Activated CD4-positive, alpha-beta T cell treated with anti-CD3 and anti-CD28 coated beads, Interleukin-2, amount 10 ng/mL, durations not matched to agents 7 days and 5 days (primary cell): Measurements from ENCODE around the gene ST6GAL1. TPM values are rescaled to one million over a fixed set of nuclear protein-coding genes. Genes with fewer than 3 reads are reported as not detected.

ENCODE experiments used
- CTCF ChIA-PET: fragments of 350-600 bp; sonication (Branson Sonifier 250); formaldehyde crosslinking; loops from one replicate; lab custom pipeline; 2021; ENCODE audit warnings: antibody characterized with exemption; lab: Charles Lee
- POLR2A ChIA-PET: fragments of 350-600 bp; sonication (Branson Sonifier 250); formaldehyde crosslinking; loops from one replicate; lab custom pipeline; 2021; ENCODE audit warnings: antibody characterized with exemption; lab: Charles Lee
- DNase-seq: peaks from one replicate; pipeline ENCODE4 v3.0.0-alpha.2; 2020
- H3K27ac Mint-ChIP-seq: one replicate; pipeline ENCODE4 v1.8.0; 2021; ENCODE audit warnings: mild to moderate bottlenecking, moderate library complexity, mixed read lengths
- H3K27me3 Mint-ChIP-seq: one replicate; pipeline ENCODE4 v1.8.0; 2021; ENCODE audit warnings: mixed read lengths
- H3K36me3 Mint-ChIP-seq: one replicate; pipeline ENCODE4 v1.8.0; 2021; ENCODE audit warnings: low read depth, mixed read lengths
- H3K4me1 Mint-ChIP-seq: one replicate; pipeline ENCODE4 v1.8.0; 2021; ENCODE audit warnings: mixed read lengths
- H3K4me3 Mint-ChIP-seq: one replicate; pipeline ENCODE4 v1.8.0; 2021; ENCODE audit warnings: mild to moderate bottlenecking, moderate library complexity, mixed read lengths
- H3K9me3 Mint-ChIP-seq: one replicate; pipeline ENCODE4 v1.8.0; 2021; ENCODE audit warnings: mixed read lengths
- total RNA-seq, 2 experiments: library from RNA; stranded (reverse); gene quantifications; one replicate each; pipeline ENCODE4 v1.2.3, GENCODE V29; 2021

ST6GAL1 gene
- total RNA-seq, 2 experiments from 2014 or later, result 145 to 183 TPM

DNA sequence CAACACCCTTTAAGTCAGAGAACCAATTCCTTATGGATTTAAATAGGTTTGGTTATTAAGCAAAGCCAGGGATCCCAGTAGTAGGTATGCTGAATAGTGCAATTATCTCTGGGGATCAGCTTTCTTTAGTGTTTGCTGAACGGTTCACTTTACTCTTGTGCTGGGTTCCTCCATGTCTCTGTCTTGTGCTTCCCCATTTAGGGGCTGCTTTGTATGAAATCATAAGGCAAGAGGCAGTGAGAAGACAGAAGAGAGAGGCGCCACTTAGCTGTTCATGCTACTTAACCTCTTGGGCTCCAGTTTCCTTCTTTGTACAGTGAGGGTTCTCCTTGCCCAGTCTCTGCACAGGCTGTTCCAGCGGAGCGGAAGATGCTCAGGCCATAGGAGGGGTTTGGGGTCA is 3.5 kb downstream of the ST6GAL1 start:
- Mint-ChIP-seq H3K27me3 (no peaks in the 10 kb centered on the region), H3K9me3 (peaks cover 3% of the 10 kb centered on the region), H3K27ac (peak overlapping the region; percentile 47), H3K4me1 (peaks cover 52% of the 10 kb centered on the region), H3K4me3 (no peak overlapping the region), H3K36me3 (peaks cover 49% of the 10 kb centered on the region)
- CTCF ChIA-PET, result interaction anchor here (0.6 to 2.7 kb wide), 2 partner anchors 84 to 144 kb away, joined by 3 to 10 read pairs; no protein-coding TSS in a partner anchor
- POLR2A ChIA-PET, result no interaction called here
- no peak for DNase-seq

DNA sequence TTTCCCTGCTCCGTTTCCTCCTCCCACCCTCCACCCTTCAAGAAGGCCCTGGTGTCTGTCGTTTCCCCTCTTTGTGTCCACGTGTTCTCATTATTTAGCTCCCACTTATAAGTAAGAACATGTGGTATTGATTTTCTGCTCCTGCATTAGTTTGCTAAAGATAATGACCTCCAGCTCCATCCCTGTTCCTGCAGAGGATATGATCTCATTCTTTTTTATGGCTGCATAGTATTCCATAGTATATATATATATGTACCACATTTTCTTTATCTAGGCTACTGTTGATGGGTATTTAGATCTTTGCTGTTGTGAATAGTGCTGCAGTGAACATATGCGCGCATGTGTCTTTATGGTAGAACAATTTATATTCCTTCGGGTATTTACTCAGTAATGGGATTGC is 4.8 kb downstream of the ST6GAL1 start:
- Mint-ChIP-seq H3K36me3 (peaks cover 52% of the 10 kb centered on the region), H3K27ac (no peak overlapping the region), H3K4me1 (peaks cover 42% of the 10 kb centered on the region), H3K9me3 (peaks cover 3% of the 10 kb centered on the region), H3K27me3 (no peaks in the 10 kb centered on the region), H3K4me3 (no peak overlapping the region)
- CTCF ChIA-PET, result interaction anchor here (0.6 kb wide), 1 partner anchor 1636 kb away, joined by 5 read pairs; no protein-coding TSS in a partner anchor
- POLR2A ChIA-PET, result no interaction called here
- no peak for DNase-seq

DNA sequence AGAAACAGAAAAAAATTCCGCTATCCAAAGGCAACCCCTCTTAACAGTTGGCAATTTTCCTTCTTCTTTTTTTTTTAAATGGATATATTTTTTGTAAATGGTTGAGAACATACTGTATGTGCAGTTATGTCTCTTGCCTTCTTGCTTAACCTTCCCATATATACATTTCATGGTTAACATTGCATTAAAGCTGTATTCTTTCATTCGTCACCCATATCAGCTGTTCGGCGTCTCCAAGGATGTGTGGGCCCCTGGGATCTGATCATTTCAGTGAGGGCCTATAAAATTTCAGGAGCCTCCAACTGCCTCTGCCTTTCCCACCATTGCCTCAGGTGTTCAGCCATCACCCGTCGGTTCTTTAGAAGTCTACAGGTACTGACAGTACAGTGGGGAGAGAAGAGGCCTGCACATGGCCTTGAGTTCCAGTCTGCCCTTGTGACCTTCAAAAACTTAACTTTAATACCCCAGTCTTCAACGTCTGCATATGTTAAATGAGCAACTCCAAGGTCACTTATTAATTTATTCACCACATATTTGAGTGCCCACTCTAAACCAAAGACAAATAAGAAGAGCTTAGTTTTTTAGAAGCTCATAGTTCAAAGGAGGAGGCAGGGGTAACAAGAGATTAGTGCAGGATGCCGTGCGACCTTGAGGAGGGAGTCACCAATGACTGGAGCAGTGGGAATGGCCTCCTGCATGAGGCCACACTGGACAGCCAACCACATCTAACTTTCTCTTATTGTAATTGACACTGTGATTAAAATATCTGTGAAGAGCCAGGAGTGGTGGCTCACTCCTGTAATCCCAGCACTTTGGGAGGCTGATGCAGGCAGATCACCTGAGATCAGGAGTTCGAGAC is 6.9 kb downstream of the ST6GAL1 start:
- POLR2A ChIA-PET, result no interaction called here
- CTCF ChIA-PET, result interaction anchor here (0.5 to 1.7 kb wide), 10 partner anchors 11 to 1856 kb away, joined by 3 to 4 read pairs (median 3); no protein-coding TSS in a partner anchor
- H3K36me3 Mint-ChIP-seq, result peaks cover 55% of the 10 kb centered on the region

DNA sequence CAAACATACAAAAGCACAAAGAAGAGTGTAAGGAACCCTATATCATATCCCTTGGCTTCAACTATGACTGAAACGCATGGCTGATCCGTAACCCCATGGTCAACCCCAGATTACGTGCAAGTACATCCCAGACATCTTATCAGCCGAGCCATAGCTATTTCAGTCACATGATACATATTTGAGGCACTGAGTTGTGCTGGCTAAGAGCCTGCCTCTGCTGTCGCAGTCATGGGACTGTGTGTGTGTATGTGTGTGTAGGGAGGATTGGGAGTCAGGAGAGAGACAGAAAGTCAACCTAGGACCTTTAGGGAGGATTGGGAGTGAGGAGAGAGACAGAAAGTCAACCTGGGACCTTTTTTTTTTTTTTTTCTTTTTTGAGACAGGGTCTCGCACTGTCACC is 8.4 kb downstream of the ST6GAL1 start:
- POLR2A ChIA-PET, result no interaction called here
- no peak overlapping the region for H3K27ac Mint-ChIP-seq
- peaks cover 29% of the 10 kb centered on the region for H3K4me1 Mint-ChIP-seq
- H3K27me3 Mint-ChIP-seq, result no peaks in the 10 kb centered on the region
- H3K4me3 Mint-ChIP-seq, result no peak overlapping the region
- peaks cover 55% of the 10 kb centered on the region for H3K36me3 Mint-ChIP-seq
- DNase-seq, result no peak
- H3K9me3 Mint-ChIP-seq, result peaks cover 3% of the 10 kb centered on the region
- CTCF ChIA-PET, result interaction anchor here (0.5 to 1.7 kb wide), 6 partner anchors 10 to 86 kb away, joined by 3 to 5 read pairs (median 4); no protein-coding TSS in a partner anchor

More for the DNA sequence above, 6.9 kb downstream of the ST6GAL1 start:
- Mint-ChIP-seq H3K9me3 (peaks cover 3% of the 10 kb centered on the region), H3K4me1 (peaks cover 43% of the 10 kb centered on the region), H3K27me3 (no peaks in the 10 kb centered on the region), H3K4me3 (no peak overlapping the region), H3K27ac (no peak overlapping the region)
- DNase-seq, result no peak

DNA sequence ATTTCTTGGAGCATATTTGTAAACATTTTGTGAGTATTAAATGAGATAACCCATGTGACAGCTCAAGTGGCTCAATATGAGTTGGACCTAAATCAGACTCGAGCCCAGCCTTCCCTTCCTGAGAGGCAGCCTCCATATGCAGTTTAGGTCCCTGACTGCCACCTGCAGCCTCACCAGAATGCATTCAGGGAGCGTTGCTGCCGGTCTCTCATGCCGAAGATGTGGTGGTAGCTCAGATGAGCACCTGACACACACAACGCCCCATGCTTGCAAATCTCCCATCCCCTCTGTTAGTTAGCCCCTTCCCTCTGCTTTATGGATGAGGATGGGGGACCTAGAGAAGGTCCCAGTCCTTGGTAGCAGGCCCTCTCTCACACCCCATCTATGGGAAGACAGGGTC is 9.2 kb downstream of the ST6GAL1 start:
- no peak for DNase-seq
- POLR2A ChIA-PET, result no interaction called here
- Mint-ChIP-seq H3K4me1 (peaks cover 24% of the 10 kb centered on the region), H3K27me3 (no peaks in the 10 kb centered on the region), H3K9me3 (peaks cover 3% of the 10 kb centered on the region), H3K27ac (peak overlapping the region; percentile 60), H3K4me3 (no peak overlapping the region), H3K36me3 (peaks cover 56% of the 10 kb centered on the region)
- CTCF ChIA-PET, result interaction anchor here (0.7 to 1.7 kb wide), 3 partner anchors 9 to 41 kb away, joined by 3 to 4 read pairs (median 4); no protein-coding TSS in a partner anchor

DNA sequence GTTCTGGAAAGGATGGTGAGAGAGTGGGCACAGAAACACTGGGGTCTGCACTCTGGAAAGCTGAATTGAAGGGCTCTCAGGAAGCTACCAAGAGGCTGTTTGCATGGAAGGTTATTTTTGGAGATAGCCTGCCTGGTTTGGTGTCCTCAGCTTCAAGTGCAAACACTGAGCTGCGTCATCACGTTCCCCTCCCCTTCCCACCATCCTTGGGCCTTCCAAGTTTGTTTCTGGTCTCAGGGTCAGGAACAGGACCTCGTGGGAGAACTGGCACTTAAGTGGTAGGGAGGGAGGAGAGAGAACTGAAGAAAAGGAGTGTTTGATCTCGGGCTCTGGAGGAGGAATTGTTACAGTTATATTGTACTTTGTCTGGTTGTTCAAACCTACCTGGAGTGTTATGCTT is 10.6 kb downstream of the ST6GAL1 start:
- no peaks in the 10 kb centered on the region for H3K27me3 Mint-ChIP-seq
- peaks cover 52% of the 10 kb centered on the region for H3K36me3 Mint-ChIP-seq
- DNase-seq, result no peak
- no peaks in the 10 kb centered on the region for H3K9me3 Mint-ChIP-seq
- ChIA-PET CTCF (interaction anchor here (0.6 to 1.9 kb wide), 3 partner anchors 21 to 59 kb away, joined by 3 to 5 read pairs (median 4); no protein-coding TSS in a partner anchor), POLR2A (interaction anchor here (0.7 kb wide), 1 partner anchor 28 kb away, joined by 7 read pairs; no protein-coding TSS in a partner anchor)
- no peak overlapping the region for H3K4me3 Mint-ChIP-seq
- no peak overlapping the region for H3K27ac Mint-ChIP-seq
- H3K4me1 Mint-ChIP-seq, result peaks cover 20% of the 10 kb centered on the region

DNA sequence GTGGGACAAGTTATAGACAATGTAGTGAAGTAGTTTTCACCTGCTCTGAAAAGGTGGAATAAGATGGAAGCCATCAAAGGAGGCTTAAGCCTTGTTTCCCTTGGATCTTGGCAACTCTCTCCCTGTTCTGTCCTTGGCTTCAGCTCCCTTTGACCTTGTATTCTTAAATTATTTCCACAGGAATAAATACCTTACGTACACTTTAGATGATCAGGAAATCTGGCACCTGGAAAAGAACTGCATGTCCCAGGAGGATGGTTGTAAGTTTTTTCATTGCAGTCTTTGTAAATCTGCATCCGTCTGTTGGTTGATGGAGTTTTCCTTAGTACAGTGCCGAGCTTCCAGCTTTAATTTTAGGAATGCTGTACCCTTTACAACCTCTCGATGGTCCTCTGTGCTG is 11.8 kb downstream of the ST6GAL1 start:
- Mint-ChIP-seq H3K27me3 (no peaks in the 10 kb centered on the region), H3K9me3 (no peaks in the 10 kb centered on the region), H3K4me1 (peaks cover 27% of the 10 kb centered on the region), H3K4me3 (no peak overlapping the region), H3K27ac (no peak overlapping the region), H3K36me3 (peaks cover 58% of the 10 kb centered on the region)
- DNase-seq, result no peak
- CTCF ChIA-PET, result interaction anchor here (0.6 to 1.9 kb wide), 3 partner anchors 20 to 38 kb away, joined by 3 to 5 read pairs (median 3); no protein-coding TSS in a partner anchor
- POLR2A ChIA-PET, result no interaction called here

DNA sequence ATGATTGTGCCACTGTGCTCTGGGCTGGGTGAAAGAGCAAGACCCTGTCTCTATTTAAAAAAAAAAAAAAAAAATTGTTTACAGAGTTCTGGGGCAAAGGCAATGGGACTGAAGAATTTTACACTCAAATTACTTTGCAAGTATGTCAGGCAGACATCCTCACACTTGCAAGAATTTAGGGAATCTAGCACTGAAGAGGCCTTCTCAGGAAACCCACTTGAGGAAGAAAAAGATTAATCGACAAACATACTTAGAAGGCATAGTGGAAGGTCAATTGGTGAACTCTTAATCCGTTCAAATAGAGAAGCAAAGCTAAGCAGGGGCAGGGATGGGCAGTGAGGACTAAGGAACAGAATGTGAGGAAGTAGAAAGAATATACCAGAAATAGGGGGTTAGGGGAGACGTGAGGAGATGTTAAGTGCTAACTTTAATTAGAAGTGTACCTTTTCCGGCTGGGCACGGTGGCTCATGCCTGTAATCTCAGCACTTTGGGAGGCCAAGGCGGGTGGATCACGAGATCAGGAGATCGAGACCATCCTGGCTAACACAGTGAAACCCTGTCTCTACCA is 15.0 kb downstream of the ST6GAL1 start:
- Mint-ChIP-seq H3K4me1 (peaks cover 34% of the 10 kb centered on the region), H3K27me3 (no peaks in the 10 kb centered on the region), H3K9me3 (peaks cover 4% of the 10 kb centered on the region), H3K4me3 (no peak overlapping the region), H3K27ac (no peak overlapping the region), H3K36me3 (peaks cover 72% of the 10 kb centered on the region)
- ChIA-PET CTCF (interaction anchor here (0.5 to 2.7 kb wide), 3 partner anchors 14 to 203 kb away, joined by 3 to 10 read pairs (median 3); partner anchors contain the start of gene ST6GAL1), POLR2A (no interaction called here)
- DNase-seq, result no peak

DNA sequence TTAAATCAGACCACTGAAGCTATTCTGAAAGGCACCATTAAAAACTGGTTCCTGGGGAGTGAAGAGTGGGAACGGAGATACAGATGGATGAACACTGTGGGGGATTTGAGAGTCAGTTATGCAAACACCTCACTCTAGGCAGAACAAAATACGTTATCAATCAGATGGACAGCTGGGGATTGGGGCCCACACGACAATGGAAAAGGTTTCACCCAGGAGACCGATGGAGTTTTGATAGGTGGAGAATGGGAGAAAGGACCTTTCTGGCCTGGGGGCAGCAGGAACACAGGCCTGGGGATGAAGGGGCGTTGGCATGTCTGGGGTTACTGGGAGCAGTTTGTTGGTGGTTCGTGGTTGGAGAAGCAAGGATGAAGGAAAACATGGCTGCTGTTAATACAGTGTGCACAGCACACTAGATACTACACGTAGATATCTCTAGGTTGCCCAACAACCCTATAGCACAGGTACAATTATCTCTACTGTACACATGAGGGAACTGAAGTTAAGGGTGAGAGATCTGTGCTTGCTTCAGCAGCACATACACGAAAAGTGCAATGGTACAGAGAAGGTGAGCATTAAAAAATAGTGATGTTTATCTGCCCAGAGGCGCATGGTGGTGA is 16.5 kb downstream of the ST6GAL1 start:
- Mint-ChIP-seq H3K4me1 (peaks cover 37% of the 10 kb centered on the region), H3K36me3 (peaks cover 81% of the 10 kb centered on the region), H3K27ac (no peak overlapping the region), H3K9me3 (peaks cover 9% of the 10 kb centered on the region), H3K4me3 (no peak overlapping the region), H3K27me3 (no peaks in the 10 kb centered on the region)
- DNase-seq, result no peak
- CTCF ChIA-PET, result interaction anchor here (0.5 to 2.7 kb wide), 3 partner anchors 15 to 1627 kb away, joined by 3 to 10 read pairs (median 3); partner anchors contain the start of gene ST6GAL1
- POLR2A ChIA-PET, result no interaction called here

DNA sequence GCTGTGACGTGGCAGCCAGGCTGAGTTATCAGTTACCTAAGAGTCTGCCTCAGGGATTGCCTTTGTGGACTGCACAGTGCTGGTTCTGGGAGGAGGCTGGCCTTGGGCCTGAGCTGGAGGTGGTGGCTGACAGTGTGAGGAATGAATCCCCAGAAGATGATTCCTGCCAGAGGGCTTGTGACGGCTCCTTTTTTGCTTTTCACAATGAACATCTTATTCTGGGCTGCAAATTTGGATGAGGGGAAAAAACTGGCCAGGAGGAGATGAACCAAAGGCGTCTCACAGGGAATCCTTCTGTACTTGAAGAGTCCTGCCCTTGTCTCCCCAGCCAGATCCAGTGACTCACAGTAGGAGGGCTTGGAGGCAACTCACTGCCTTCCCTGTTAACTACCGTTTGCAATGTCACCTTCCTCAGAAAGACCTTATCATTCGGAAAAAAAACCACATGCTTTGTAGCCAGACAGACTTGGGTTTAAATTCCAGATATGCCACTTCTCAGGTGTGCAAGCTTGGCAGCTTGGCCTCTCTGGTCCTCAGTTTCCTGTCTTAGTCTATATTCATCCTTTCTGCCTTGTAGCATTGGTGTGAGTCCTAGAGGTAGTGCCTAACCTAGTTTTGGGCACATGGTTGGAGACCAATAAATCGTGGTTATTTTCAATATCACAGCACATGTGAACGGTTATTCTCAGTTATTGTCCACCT is 19.1 kb downstream of the ST6GAL1 start:
- Mint-ChIP-seq H3K27ac (no peak overlapping the region), H3K4me1 (peaks cover 61% of the 10 kb centered on the region), H3K27me3 (no peaks in the 10 kb centered on the region), H3K9me3 (peaks cover 19% of the 10 kb centered on the region), H3K4me3 (no peak overlapping the region), H3K36me3 (peaks cover 82% of the 10 kb centered on the region)
- POLR2A ChIA-PET, result no interaction called here
- DNase-seq, result no peak
- CTCF ChIA-PET, result interaction anchor here (0.5 to 2.2 kb wide), 7 partner anchors 11 to 177 kb away, joined by 3 to 9 read pairs (median 4); partner anchors contain the start of gene ST6GAL1

DNA sequence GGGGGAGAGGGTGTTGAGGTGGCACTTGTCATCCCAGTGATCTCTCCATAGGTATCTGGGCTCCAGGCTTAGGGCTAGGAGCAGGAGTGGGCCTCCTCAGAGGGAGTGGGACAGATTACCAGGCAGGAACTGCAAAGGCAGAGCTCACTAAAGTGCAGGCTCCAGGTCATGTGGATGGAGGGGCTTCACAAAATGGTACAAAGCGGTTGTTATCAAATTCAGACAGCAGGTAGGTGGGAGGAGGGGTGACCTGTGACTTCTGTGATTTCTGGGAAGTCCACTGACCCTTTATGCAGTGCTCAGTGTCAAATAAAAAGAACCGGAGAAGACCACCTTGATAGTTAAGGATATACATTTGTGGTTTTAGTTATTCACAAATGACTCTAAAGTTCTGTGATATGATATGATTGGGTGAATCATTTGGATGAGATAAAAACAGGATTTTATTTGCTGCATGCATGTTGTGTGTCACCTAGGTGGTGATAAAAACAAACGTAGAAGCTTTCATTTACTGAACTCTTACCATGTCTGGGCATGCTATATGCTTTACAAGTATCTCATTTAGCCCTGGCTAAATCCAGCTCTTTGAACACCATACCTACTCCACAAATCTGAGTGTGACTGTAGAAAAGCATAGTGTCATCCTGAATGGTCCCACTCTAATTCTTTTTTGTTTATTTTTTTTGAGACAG is 20.2 kb downstream of the ST6GAL1 start:
- Mint-ChIP-seq H3K9me3 (peaks cover 19% of the 10 kb centered on the region), H3K36me3 (peaks cover 85% of the 10 kb centered on the region), H3K27me3 (no peaks in the 10 kb centered on the region), H3K4me1 (peaks cover 65% of the 10 kb centered on the region), H3K4me3 (no peak overlapping the region), H3K27ac (no peak overlapping the region)
- ChIA-PET POLR2A (interaction anchor here (0.6 kb wide), 1 partner anchor 29 kb away, joined by 3 read pairs; no protein-coding TSS in a partner anchor), CTCF (interaction anchor here (0.6 to 1.2 kb wide), 4 partner anchors 12 to 133 kb away, joined by 4 to 5 read pairs (median 4); no protein-coding TSS in a partner anchor)
- no peak for DNase-seq
